GM10266 (cell line): ENCODE data around the gene WARS2.

ENCODE experiments used
- DNase-seq: peaks from one replicate; pipeline ENCODE4 v3.0.0; 2012; ENCODE audit errors: extremely low spot score
- CTCF ChIP-seq: IDR thresholded peaks from 2 replicates; pipeline ENCODE4 v1.5.1; 2012; ENCODE audit warnings: mild to moderate bottlenecking, low read depth; ENCODE audit not compliant: control insufficient read depth, insufficient read depth; ENCODE audit errors: missing control alignments

Gene WARS2

GRCh38 chr1:119115736-119116135 is 24.7 kb downstream of the WARS2 start:
- no peak for DNase-seq
- no peak for TF ChIP-seq CTCF

- no peak for DNase-seq
- TF ChIP-seq CTCF = no peak
Measured at GRCh38 chr1:119115311-119115710, 25.1 kb downstream of the WARS2 start.

- no peak for TF ChIP-seq CTCF
- no peak for DNase-seq
Measured at GRCh38 chr1:119114786-119115185, 25.7 kb downstream of the WARS2 start.

GRCh38 chr1:119112791-119113190 is 27.7 kb downstream of the WARS2 start:
- TF ChIP-seq CTCF = no peak
- DNase-seq = no peak

- DNase-seq = no peak
- no peak for TF ChIP-seq CTCF
Measured at GRCh38 chr1:119112244-119112643, 28.2 kb downstream of the WARS2 start.

GRCh38 chr1:119108988-119109387 is 31.5 kb downstream of the WARS2 start:
- TF ChIP-seq CTCF = no peak
- no peak for DNase-seq

- TF ChIP-seq CTCF = no peak
- no peak for DNase-seq
Measured at GRCh38 chr1:119103764-119104163, 36.7 kb downstream of the WARS2 start.
